Activated CD4-positive, alpha-beta T cell treated with anti-CD3 and anti-CD28 coated beads, Interleukin-2, amount 50 U/mL, for 16 hours (primary cell): ENCODE data around the gene STN1.

Source experiments
- DNase-seq: peaks from one replicate; pipeline ENCODE4 v3.0.0-alpha.2; 2020

Gene STN1

GRCh38 chr10:103890688-103891087, 27.3 kb downstream of the STN1 start:
- DNase-seq, result no peak

GRCh38 chr10:103890194-103890658, 27.8 kb downstream of the STN1 start:
- DNase-seq, result peak; percentile 24

GRCh38 chr10:103889121-103889720, 28.8 kb downstream of the STN1 start:
- DNase-seq, result no peak

DNA sequence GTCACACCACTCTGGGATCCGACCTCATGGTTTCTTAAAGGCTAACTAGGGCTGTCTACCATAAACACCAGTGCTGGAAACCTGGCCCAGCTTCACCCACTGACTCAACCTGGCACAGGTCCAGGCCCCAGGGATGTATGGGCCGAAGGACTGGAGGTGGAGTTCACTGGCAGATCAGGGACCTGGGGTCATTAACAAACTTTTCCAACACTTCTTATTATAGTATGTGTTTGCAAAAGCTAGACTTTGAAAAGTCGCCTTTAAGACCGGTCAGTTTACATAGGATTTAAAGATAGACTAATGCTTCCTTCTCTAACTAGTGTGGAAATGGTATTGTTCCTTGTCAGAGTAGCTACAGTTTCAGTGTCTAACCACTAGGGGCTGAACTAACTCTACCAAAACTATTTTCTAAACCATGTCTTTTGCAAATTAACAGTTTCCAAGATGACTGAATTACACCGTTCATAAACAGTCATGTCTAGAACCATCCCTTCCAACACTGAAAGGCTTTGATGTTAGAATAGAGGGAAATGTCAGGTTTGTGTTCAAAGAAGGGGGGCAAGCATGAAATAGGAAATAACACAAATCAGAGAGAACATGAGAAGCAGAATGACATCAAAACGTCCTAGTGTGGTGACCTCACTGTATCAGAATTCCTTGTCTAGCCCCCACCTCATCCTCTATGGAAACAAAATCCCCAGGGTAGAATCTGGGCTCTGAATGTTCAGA, 29.7 kb downstream of the STN1 start:
- peak; percentile 69 for DNase-seq

DNA sequence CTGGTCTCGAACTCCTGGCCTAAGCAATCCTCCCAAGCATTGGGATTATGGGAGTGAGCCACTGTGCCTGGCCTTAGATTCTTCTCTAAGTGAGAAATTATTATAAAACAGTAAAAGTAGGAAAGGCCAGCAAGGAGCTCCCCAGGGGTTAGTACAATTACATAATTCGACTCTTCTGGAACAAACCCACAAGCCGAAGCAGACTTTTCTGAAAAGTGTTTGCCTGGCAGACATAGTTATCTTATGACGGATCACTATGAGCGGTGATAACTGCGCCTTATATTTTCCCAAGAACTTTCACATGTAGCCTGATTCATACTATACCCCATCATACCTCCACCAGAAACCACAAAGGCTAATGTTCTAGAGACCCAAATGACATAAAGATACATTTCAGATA, 32.4 kb downstream of the STN1 start:
- DNase-seq, result no peak

GRCh38 chr10:103884681-103885139, 33.3 kb downstream of the STN1 start:
- peak; percentile 42 for DNase-seq

- DNase-seq, result no peak
Measured at GRCh38 chr10:103882285-103883007, 35.5 kb downstream of the STN1 start.

GRCh38 chr10:103881416-103882284, 36.3 kb downstream of the STN1 start:
- DNase-seq, result no peak

- DNase-seq, result no peak
Measured at GRCh38 chr10:103879831-103880230, 38.2 kb downstream of the STN1 start.

DNA sequence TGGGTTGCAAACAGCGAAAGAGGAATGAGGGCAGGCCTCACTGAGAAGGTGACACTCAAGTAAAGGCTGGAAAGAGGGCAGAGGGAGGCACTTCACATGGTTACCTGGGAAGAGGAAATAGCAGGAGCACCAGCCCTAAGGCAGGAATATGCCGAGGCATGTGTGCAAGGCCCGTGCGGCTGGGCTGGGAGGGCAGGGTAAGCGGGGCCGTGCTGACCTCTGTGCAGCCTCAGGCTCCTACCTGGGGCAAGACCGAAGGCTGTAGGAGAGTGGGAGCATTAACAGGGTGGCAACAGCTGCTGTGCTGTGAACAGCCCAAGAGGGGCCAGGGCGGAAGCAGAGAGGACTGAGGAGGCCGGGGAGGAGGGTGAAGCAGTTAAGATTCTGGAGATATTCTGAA, 38.6 kb downstream of the STN1 start:
- no peak for DNase-seq

DNA sequence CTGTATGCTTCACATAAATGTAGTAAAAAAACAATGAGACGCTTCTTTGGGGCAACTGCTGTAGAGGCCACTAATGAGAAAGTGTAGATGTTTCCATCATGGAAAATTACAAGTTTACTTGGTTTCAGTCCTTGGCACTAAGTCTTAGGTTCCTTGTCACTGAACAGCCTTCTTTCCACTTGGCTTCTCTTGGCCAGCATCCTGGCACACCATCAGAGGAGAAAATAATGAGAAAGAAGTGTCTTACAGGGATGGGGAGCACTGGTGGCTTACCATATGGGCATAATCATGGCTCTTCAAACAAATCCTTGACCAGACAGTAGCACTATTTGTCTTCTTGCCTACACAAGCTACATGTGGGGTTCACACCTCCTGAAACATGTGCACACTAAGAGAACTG, 40.1 kb downstream of the STN1 start:
- DNase-seq, result no peak

DNA sequence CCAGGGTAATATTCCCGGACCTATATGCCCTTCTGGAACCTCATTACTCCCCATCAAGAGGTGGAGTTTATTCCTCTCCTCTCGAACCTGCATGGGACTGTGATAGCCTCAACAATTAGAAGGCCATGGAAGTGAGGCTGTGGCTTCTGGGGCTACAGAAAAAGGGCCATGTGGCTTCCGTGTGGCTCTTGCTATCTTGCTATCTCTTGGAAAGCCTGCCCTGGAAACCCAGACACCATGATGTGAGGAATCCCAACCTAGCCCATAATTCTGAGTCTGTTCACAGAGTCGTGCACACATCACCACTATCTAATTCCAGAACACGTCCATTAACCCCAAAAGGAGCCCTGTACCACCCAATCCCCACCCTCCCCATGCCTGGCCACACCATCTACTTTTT, 41.8 kb downstream of the STN1 start:
- no peak for DNase-seq

DNA sequence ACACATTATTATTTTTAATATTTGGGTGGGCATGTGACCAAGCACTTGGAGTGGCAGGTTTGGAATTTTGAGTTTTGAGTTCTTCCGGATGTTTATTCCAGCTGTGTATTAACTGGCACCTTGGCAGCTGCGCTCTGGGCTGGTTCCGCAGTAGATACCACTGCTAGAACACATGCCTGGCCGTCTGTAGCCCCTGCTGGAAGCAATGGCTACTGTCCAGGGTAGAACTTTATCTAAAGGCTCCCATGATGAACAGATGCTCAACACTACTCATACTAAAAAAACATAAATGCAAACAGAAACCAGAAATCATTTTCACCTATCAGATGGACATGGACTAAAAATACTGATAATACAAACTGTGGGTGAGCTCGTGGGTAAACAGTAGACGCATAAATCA, 43.3 kb downstream of the STN1 start:
- DNase-seq, result no peak

DNA sequence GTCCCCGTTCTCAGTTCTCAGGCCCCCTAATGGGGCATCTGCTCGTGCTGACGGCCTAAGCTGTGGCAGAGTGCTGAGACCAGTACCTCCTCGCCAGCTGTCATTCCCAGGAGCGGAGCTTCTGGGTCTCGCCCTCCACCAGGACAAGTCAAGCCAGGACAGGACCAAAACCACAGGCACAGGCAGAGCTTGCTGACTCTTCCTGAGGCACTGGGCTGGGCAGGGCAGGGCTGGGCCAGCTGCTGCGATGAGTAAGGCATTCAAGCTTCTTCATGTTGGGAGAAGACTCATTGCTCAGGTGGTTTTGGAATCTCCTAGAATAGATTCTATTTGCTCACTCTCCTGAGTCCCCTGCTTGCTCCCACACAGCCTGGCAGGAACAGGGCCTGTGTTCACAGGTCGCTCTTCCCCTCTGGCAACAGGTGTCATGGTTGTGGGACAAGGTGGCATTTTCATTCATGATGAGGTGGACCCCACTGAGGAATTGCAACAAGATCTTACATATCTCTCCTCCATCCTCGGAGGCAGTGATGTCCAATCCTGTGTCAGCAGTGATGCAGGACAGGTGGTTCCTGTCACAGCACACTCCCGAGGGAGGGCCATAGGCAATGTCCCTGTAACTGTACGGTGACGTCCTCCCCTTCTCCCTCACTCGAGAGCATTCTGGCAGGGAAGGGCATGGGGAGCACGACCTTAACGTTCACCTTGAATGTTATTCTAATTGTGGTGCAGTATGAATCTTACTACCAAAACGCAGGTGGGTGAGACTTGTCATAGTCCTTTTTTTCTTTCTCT, 45.6 kb downstream of the STN1 start:
- no peak for DNase-seq

- no peak for DNase-seq
Measured at GRCh38 chr10:103871006-103871405, 47.0 kb downstream of the STN1 start.

DNA sequence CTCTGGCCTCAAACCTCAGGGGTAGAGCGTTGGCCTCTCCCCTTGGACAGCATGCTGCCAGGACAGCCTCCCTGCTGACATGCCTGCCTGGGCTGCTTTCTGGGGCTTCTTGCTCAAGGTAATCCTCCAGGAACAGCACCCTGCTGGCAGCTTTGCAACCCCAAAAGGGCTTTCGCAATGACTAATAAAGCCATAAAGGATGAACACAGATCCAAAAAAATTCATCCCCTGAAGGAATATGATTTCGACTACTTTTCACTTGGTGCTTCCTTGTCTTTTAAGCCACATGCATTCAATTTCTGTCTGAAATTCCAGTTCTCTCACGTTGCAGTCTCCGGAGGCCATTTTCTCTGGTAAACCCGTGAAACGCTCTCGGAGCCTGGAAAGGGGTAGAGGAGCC, 47.5 kb downstream of the STN1 start:
- no peak for DNase-seq

DNA sequence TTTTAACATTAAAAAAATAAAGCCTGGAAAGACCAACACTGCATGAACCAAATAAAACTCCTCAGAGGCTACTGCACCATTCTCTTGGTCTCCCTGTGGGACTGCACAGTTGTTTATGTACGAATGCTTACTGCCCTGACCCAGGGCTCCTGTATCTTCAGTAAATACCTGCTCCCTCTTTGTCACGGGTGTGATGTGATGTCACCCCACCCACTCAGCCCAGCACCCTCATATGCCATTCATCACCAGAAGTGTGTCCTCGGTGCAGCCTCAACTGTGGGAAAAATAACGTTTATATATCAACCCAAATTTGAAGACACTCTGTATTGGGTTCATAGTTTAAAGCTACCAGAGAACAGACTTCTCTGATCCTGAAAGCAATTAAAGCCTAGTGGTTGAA, 48.6 kb downstream of the STN1 start:
- DNase-seq, result no peak

DNA sequence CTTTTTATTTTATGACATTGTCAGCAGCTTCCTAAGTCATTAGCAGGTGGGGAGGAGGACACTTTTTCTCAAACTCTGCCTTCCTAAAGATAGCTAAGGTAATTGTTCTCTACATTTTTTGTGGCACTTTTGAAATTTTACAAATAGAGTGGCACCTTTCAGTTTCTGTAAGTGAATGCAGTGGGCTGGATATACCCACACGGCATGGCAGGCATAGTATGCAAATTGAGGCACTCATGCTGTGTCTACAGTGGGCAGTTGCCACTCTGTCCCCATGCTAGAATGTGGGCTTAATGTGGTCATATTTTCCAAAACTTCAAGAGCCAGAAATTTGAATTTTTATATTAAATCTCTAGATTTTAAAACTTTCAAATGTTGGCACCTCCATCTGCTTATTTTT, 49.8 kb downstream of the STN1 start:
- DNase-seq, result no peak

DNA sequence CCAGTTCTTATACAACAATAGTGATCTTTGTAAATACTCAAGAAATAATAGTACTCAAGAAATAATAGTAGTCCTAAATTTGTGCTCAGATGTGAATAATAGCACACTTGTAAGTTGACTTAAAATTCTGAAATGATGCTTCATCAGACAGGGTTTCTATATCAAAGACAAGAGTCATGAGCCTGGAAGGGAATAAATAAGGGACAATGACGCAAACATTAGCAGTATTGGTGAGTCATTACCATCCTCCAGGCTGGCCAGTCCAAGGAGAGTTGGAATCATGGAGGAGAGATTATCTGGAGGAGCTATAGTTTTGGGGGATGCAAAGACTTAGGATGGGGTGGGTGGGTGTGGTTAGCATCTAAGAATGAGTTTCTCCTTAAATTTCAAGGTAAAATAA, 56.5 kb downstream of the STN1 start:
- DNase-seq, result no peak

- peak; percentile 69 for DNase-seq
Measured at GRCh38 chr10:103859161-103860086, 58.6 kb downstream of the STN1 start.

DNA sequence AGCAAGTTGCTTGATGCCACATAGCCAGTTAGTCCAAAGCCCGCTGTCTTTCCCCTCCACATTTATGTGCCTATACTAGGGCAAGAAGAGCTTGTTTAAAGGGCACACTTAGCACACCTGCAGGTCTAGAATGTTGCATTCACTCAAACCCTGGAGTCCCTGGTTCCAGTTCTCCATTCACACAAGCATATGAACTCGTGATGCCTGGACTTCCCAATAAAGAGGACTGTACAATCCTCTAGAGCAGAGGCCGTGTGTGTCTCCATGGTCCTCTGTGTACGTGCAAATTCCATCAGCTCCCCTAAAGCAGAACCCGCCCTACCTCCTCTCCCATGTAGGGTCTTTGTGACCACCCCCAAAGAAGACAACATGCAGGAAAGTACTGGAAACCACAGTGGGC, 59.6 kb downstream of the STN1 start:
- no peak for DNase-seq
